NCI-H526 (cell line): ENCODE measurements around the gene MARCHF5.
"Not testable (repeated sequence)": the region's sequence is repeated elsewhere in the genome, so short reads cannot be mapped to it uniquely, and the experiment has no call there.

Source experiments
- DNase-seq, 2 experiments: peaks; one replicate each; lab custom pipeline; 2025; lab: John Stamatoyannopoulos, UW

The MARCHF5 gene

GRCh38 chr10:92305133-92306072 lies 14.4 kb downstream of the MARCHF5 start:
- no peak for DNase-seq

GRCh38 chr10:92309272-92309671 lies 18.3 kb downstream of the MARCHF5 start:
- DNase-seq = no peak

- no peak for DNase-seq
Measured at GRCh38 chr10:92313750-92314149, 22.8 kb downstream of the MARCHF5 start.

GRCh38 chr10:92316610-92317009 lies 25.6 kb downstream of the MARCHF5 start:
- no peak for DNase-seq

GRCh38 chr10:92323079-92323478 lies 32.1 kb downstream of the MARCHF5 start:
- DNase-seq = no peak

- no peak for DNase-seq
Measured at GRCh38 chr10:92327445-92328433, 36.8 kb downstream of the MARCHF5 start.

- DNase-seq = no peak
Measured at GRCh38 chr10:92328993-92329392, 38.0 kb downstream of the MARCHF5 start.

GRCh38 chr10:92329927-92330326 lies 39.0 kb downstream of the MARCHF5 start:
- not testable (repeated sequence) for DNase-seq

GRCh38 chr10:92342796-92343195 lies 51.8 kb downstream of the MARCHF5 start:
- DNase-seq = no peak

GRCh38 chr10:92345575-92345974 lies 54.6 kb downstream of the MARCHF5 start:
- DNase-seq = not testable (repeated sequence)

- not testable (repeated sequence) for DNase-seq
Measured at GRCh38 chr10:92347035-92347676, 56.2 kb downstream of the MARCHF5 start.

- DNase-seq = no peak
Measured at GRCh38 chr10:92350411-92350810, 59.4 kb downstream of the MARCHF5 start.

- DNase-seq = no peak
Measured at GRCh38 chr10:92354587-92354986, 63.6 kb downstream of the MARCHF5 start.

GRCh38 chr10:92356041-92356440 lies 65.1 kb downstream of the MARCHF5 start:
- DNase-seq = no peak

GRCh38 chr10:92363498-92363897 lies 72.5 kb downstream of the MARCHF5 start:
- no peak for DNase-seq

- DNase-seq = no peak
Measured at GRCh38 chr10:92366412-92367021, 75.5 kb downstream of the MARCHF5 start.

- DNase-seq = no peak
Measured at GRCh38 chr10:92377962-92378361, 87.0 kb downstream of the MARCHF5 start.

GRCh38 chr10:92381543-92381954 lies 90.6 kb downstream of the MARCHF5 start:
- no peak for DNase-seq

- DNase-seq = no peak
Measured at GRCh38 chr10:92382631-92383030, 91.7 kb downstream of the MARCHF5 start.

GRCh38 chr10:92384741-92385140 lies 93.8 kb downstream of the MARCHF5 start:
- no peak for DNase-seq

GRCh38 chr10:92385831-92386230 lies 94.9 kb downstream of the MARCHF5 start:
- no peak for DNase-seq
